GM18519 (cell line): ENCODE data around the gene RPUSD1.
A peak's percentile ranks its signal among the peaks of the same experiment; 100 is the strongest.

Experiments
- ATAC-seq: cut with Tn5 transposase; IDR thresholded peaks from one replicate; pipeline ENCODE4 v1.9.1; 2021; ENCODE audit warnings: mild to moderate bottlenecking, moderate library complexity; ENCODE audit not compliant: unreplicated experiment, low FRiP score

RPUSD1 gene

DNA sequence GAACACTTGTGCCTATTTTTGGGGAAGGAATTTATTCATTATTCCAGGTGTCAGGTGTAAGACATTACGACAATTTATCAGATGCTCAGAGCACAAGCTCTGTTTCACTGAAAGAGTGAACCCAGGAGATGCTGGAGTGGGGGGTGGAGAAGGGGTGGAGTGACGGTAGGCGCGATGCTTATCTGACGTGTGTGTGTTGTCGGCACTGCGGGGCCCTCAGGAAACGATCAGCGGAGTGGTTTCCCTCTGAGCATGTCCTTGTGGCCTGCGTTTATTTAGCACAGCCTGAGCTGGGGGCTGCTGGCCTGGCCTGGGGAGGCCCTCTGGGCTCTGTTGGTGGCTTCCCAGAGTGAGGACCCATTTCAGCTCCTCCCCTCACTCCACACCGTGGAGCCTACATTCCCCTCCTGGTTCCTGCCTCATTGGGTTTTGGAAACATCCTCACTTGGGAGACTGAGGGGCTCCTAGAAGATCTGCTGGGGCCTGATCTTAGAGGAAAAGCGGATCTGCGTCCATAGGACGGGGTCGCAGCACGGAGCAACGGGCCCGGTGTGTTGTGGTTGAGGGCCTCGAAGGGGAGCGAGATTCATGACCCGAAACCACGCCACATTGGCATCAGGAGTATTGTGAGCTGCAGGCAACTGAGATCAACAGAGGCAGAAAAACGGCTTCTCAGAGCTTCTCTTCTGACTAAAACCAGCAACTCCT, 31.3 kb upstream of the RPUSD1 start:
- ATAC-seq = no peak

- ATAC-seq = no peak
These were observed 30.4 kb upstream of the RPUSD1 start for GRCh38 chr16:818592-818991.

GRCh38 chr16:818132-818531, 30.0 kb upstream of the RPUSD1 start:
- no peak for ATAC-seq

GRCh38 chr16:817001-817906, 29.1 kb upstream of the RPUSD1 start:
- no peak for ATAC-seq

DNA sequence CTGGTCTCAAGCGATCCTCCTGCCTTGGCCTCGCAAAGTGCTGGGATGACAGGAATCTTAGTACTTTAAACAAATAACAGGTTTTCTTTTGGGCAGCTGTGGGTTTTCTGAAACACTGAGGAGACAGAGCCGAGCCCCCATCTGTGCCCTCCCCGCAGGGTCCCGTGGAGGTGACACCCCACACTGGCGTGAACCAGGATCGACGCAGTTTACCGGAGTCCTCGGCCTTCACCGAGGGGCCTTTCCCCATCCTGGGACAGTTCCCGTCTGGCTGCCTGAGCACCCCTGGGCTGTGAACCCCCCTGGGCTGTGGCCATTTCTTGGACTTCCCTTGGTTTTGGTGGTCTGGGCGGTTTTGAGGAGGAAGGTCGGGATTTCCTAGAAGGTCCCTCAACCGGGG, 27.7 kb upstream of the RPUSD1 start:
- ATAC-seq = no peak

DNA sequence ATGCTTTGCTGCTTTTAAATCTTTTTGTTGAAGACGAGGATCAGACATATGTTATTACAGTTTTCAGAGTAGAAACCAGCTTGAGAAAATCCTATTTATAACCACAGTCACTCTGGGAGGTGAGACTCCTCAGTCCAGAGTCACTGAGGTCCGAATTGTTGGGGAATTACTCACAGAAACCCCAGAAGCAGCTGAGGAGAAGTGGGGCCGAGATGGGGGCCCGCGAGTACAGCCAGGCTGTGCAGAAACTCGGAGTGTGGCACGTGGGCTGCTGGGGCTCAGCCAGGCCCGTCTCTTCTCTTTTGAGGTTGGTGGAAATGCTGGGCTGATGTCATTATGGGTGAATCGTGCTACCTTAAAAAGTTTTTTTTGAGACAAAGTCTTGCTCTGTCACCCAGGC, 26.8 kb upstream of the RPUSD1 start:
- ATAC-seq = no peak

DNA sequence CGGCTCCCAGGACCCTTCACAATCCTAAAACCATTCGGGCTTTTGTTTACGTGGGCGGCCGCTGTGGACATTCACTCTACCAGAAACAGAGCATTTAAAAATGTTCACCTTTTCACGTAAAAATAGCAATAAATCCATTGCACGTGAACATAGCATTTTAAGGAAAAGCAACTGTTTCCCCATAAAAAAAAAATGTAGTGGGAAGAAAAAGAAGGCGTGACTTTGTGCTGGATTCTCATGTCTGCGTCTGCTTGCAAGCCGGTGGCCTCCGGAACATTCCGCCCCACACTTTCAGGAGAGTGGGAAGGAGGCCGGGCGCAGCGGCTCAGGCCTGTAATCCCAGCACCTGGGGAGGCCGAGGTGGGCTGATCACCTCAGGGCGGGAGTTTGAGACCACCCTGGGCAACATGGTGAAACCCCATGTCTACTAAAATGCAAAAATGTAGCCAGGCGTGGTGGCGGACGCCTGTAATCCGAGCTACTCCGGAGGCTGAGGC, 25.8 kb upstream of the RPUSD1 start:
- ATAC-seq = no peak

- no peak for ATAC-seq
These were observed 25.2 kb upstream of the RPUSD1 start for GRCh38 chr16:813204-813915.

- ATAC-seq = no peak
These were observed 19.9 kb upstream of the RPUSD1 start for GRCh38 chr16:808085-808386.

DNA sequence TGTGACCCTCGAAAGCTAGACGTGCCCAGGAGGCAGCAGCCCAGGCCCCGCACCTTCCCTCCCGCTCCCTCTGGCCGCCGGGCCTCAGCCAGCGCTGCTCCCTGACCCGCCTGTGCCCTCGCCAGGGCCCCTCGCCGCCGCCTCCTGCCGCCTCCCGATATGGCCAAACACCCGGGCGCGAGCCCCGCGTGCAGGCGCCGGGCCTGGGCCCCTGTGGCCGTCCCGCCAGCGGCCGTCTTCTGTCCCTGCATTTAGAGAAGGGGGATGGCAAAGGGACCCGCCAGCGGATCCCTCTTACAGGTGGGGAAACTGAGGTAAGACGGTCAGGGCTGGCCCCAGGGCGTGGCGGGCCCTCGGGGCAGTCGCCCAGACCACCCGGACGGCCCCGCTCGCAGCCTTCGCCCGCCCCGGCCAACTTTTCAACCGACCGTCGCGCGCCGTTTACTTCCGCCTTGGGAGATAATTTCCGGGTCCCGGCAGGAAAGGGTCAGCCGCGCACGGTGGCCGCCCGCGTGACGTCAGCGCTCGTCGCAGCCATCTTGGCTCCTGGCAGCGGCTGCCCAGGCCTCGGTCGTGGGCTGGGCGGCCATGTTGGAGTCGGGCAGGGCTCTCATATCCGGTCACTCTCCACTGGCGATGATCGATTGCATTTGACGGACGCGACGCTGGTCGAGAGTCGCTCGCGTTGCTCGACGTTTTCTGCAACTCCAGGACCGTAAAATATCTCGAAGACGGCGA, 19.3 kb upstream of the RPUSD1 start:
- peak; percentile 48 for ATAC-seq

DNA sequence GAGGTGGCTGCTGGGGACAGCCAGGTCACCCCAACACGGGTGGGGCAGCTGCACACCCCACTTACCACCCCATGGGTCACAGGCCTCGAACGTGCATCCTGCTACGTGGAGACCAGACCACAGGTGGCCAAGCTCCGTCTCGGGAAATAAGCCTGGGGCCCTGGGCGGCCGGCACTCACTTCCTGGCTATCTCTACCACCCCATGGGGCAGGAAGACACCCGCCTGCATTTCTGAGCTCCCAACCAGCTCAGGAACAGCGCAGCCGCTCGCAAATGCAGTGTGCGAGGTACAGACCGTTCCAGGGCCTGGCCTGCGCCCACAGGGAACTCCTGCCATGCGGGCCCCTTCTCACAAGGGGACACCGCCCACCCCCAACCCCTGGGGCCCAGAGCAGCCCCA, 17.3 kb upstream of the RPUSD1 start:
- no peak for ATAC-seq

DNA sequence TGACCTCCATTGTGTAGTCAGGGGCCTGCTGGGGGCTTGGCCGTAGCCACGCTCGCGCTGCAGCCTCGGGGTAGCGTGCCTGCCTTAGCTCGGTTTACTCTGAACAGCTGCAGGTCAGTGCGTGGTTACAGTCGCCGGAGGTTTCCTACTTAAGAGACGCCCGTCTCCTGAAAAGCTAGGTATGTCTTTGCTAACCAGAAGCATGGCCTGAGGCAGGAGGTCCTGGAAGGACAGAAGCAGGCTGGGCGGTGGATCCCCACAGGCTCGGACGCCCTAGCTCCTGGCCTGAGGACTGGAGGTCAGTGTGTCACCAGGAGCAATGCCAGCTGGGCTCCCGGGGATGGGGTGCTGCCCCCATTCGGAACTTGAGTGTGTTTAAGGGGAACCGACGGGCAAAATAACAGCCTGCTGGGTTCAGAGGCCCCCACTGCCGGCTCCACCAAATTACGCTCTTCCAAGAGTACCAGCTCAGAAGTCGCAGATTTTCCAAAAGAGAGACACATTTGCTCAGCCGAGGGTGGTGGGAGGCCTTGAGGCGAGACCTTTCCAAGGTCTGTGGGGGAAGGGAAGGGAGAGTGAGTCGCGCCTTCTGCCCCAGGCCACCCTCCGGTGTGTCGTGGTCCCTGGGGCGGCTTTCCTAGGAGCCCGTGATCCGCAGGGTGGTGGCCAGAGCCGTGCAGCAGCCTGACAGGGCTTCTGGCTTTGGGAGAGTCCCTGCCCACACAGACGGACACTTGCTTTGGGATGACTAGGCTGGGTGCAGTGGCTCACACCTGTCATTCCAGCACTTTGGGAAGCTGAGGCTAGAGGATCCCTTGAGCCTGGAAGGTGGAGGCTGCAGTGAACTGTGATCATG, 16.2 kb upstream of the RPUSD1 start:
- ATAC-seq = no peak

GRCh38 chr16:803754-804080, 15.5 kb upstream of the RPUSD1 start:
- no peak for ATAC-seq

GRCh38 chr16:802914-803753, 15.0 kb upstream of the RPUSD1 start:
- ATAC-seq = no peak

DNA sequence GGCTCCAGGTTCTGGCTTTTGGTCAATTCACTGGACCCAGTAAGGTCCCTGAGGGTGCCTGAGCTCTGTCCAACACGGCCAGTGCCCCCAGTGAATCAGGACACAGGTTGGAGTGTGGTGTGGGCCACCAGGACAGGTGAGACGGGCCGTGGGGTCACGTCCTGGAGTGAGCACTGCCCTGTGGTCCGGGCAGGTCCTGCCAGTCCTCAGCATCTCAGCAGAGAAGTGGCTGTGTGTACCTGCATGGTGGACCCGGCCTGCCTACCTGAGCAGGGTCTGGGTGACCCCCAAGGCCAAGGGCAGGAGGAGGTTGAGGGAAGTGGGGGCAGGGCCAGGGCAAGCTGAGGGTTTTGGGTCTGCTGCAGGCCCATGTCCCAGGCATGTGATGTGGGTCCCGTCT, 14.3 kb upstream of the RPUSD1 start:
- ATAC-seq = no peak

GRCh38 chr16:801584-802363, 13.6 kb upstream of the RPUSD1 start:
- ATAC-seq = no peak

DNA sequence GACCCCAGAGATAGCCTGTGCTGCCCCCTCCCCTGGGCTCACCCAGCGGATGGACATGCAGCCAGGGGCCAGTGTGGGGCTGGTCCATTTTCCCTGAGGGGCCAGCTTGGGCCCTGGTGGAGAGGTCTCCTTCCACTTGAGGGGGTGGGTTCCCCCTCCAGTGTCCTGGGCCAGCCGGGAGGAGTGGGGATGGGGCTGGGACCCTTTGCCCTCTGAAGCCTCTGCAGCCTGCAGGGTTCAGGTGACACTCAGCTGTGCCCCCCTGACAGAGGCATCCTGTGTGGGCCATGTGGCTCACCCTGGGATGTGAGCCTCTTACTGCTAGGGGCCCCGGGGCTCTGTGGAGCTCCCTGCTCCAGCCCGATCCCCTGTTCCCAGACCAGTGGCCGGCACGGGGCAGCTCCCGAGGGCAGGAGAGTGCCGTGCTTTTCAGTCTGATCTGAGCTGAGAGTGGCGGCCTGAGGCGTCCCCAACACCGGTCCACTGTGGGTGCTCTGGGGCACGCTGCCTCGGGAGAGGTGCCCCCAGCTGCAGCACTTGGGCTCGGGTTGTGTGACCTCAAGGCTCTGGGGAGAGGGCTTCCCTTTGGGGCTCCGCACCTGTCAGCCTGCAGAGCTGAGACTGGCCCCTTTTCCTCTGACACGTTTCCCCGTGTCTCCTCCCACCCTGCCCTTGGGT, 12.8 kb upstream of the RPUSD1 start:
- ATAC-seq = no peak
